ENCODE data around the gene UBE2G2.

The UBE2G2 gene

GRCh38 chr21:44773291-44773932 lies 28.2 kb downstream of the UBE2G2 start:
- Histone ChIP-seq H3K9me3 (ENCODE audit: insufficient read depth, low read length, severe bottlenecking) (no peaks in the 10 kb centered on the region), H4K20me1 (ENCODE audit: insufficient read depth, low read length) (peaks cover 32% of the 10 kb centered on the region), H3K4me2 (ENCODE audit: insufficient read depth, low read length) (no peak overlapping the region), H3K36me3 (ENCODE audit: insufficient read depth, low read length) (peaks cover 83% of the 10 kb centered on the region), H3K27ac (ENCODE audit: low read length) (no peak overlapping the region), H3K27me3 (ENCODE audit: insufficient read depth, low read length, poor library complexity) (no peaks in the 10 kb centered on the region), H3K79me2 (ENCODE audit: insufficient read depth, low read length) (peaks cover 10% of the 10 kb centered on the region), H3K4me3 (ENCODE audit: low read depth in 1 of 2, low read length in 2 of 2) (no peak overlapping the region), H3K4me1 (ENCODE audit: insufficient read depth, low read length) (no peaks in the 10 kb centered on the region), H2AFZ (ENCODE audit: low read depth, low read length) (no peak overlapping the region), H3K9ac (ENCODE audit: low read depth, low read length) (no peak overlapping the region)
- ATAC-seq (ENCODE audit: insufficient read depth, low read depth), result no peak
- DNase-seq, result no peak
- TF ChIP-seq, protein P1, sequence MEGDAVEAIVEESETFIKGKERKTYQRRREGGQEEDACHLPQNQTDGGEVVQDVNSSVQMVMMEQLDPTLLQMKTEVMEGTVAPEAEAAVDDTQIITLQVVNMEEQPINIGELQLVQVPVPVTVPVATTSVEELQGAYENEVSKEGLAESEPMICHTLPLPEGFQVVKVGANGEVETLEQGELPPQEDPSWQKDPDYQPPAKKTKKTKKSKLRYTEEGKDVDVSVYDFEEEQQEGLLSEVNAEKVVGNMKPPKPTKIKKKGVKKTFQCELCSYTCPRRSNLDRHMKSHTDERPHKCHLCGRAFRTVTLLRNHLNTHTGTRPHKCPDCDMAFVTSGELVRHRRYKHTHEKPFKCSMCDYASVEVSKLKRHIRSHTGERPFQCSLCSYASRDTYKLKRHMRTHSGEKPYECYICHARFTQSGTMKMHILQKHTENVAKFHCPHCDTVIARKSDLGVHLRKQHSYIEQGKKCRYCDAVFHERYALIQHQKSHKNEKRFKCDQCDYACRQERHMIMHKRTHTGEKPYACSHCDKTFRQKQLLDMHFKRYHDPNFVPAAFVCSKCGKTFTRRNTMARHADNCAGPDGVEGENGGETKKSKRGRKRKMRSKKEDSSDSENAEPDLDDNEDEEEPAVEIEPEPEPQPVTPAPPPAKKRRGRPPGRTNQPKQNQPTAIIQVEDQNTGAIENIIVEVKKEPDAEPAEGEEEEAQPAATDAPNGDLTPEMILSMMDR (IDR thresholded peaks at IDR 0.05; ENCODE audit: borderline replicate concordance, extremely low read depth, low read length, poor library complexity, severe bottlenecking), result no peak
- no peak for TF ChIP-seq EZH2 (IDR thresholded peaks at IDR 0.05; ENCODE audit: borderline replicate concordance, low read depth, low read length, severe bottlenecking)

GRCh38 chr21:44771896-44772525 lies 29.6 kb downstream of the UBE2G2 start:
- Histone ChIP-seq H3K79me2 (ENCODE audit: insufficient read depth, low read length) (no peaks in the 10 kb centered on the region), H3K9ac (ENCODE audit: low read depth, low read length) (no peak overlapping the region), H3K4me2 (ENCODE audit: insufficient read depth, low read length) (no peak overlapping the region), H3K36me3 (ENCODE audit: insufficient read depth, low read length) (peaks cover 72% of the 10 kb centered on the region), H3K9me3 (ENCODE audit: insufficient read depth, low read length, severe bottlenecking) (no peaks in the 10 kb centered on the region), H3K27me3 (ENCODE audit: insufficient read depth, low read length, poor library complexity) (no peaks in the 10 kb centered on the region), H3K4me1 (ENCODE audit: insufficient read depth, low read length) (no peaks in the 10 kb centered on the region), H2AFZ (ENCODE audit: low read depth, low read length) (no peak overlapping the region), H4K20me1 (ENCODE audit: insufficient read depth, low read length) (peaks cover 27% of the 10 kb centered on the region), H3K27ac (ENCODE audit: low read length) (no peak overlapping the region), H3K4me3 (ENCODE audit: low read depth in 1 of 2, low read length in 2 of 2) (no peak overlapping the region)
- ATAC-seq (ENCODE audit: insufficient read depth, low read depth), result no peak
- DNase-seq, result no peak
- no peak for TF ChIP-seq EZH2 (IDR thresholded peaks at IDR 0.05; ENCODE audit: borderline replicate concordance, low read depth, low read length, severe bottlenecking)
- TF ChIP-seq, protein P1 (IDR thresholded peaks at IDR 0.05; ENCODE audit: borderline replicate concordance, extremely low read depth, low read length, poor library complexity, severe bottlenecking), result no peak

- Histone ChIP-seq H3K36me3 (ENCODE audit: insufficient read depth, low read length) (peaks cover 36% of the 10 kb centered on the region), H4K20me1 (ENCODE audit: insufficient read depth, low read length) (peaks cover 25% of the 10 kb centered on the region), H3K4me1 (ENCODE audit: insufficient read depth, low read length) (no peaks in the 10 kb centered on the region), H3K27ac (ENCODE audit: low read length) (no peak overlapping the region), H3K9ac (ENCODE audit: low read depth, low read length) (no peak overlapping the region), H3K9me3 (ENCODE audit: insufficient read depth, low read length, severe bottlenecking) (no peaks in the 10 kb centered on the region), H2AFZ (ENCODE audit: low read depth, low read length) (no peak overlapping the region), H3K4me3 (ENCODE audit: low read depth in 1 of 2, low read length in 2 of 2) (no peak overlapping the region), H3K27me3 (ENCODE audit: insufficient read depth, low read length, poor library complexity) (no peaks in the 10 kb centered on the region), H3K79me2 (ENCODE audit: insufficient read depth, low read length) (no peaks in the 10 kb centered on the region), H3K4me2 (ENCODE audit: insufficient read depth, low read length) (no peak overlapping the region)
- ATAC-seq (ENCODE audit: insufficient read depth, low read depth) (no peak), DNase-seq (no peak)
- no peak for TF ChIP-seq EZH2 (IDR thresholded peaks at IDR 0.05; ENCODE audit: borderline replicate concordance, low read depth, low read length, severe bottlenecking)
- TF ChIP-seq, protein P1 (IDR thresholded peaks at IDR 0.05; ENCODE audit: borderline replicate concordance, extremely low read depth, low read length, poor library complexity, severe bottlenecking), result no peak
Measured at GRCh38 chr21:44767834-44768831, 33.5 kb downstream of the UBE2G2 start.
